Measurements from ENCODE around the gene OPTC.
"Not testable (repeated sequence)": the region's sequence is repeated elsewhere in the genome, so short reads cannot be mapped to it uniquely, and the experiment has no call there.

Gene OPTC

DNA sequence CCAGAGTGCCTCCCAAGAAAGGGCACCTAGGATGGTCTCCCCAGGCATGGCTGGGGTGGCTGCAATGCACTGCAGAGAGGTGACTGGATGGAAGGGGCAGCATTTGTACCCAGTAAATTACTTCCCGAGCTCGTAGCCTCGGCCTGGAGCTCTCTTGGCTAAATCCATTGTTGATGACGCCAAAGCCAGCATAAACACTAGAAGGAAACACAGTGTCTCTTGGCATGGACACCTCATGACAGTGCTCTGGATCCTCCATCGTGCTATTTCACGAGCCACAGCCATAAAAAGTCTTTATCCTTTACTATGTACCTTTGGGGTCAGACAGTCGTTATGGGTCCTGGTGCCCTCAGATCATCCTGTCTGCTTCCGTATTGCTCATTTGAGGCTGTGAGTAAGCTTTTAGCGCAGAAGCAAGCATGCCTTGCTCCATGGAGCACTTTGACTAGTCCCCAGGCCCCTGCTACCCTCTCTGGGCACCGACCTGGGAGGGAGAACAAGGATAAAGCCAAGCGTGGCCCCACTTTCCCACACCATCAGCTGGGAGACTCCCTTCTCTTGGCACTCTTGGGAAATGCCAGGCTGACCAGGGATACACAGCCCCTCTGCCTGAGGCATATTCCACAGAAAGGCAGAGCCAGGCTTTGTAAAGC is 28.7 kb upstream of the OPTC start:
- TF ChIP-seq, protein P1, sequence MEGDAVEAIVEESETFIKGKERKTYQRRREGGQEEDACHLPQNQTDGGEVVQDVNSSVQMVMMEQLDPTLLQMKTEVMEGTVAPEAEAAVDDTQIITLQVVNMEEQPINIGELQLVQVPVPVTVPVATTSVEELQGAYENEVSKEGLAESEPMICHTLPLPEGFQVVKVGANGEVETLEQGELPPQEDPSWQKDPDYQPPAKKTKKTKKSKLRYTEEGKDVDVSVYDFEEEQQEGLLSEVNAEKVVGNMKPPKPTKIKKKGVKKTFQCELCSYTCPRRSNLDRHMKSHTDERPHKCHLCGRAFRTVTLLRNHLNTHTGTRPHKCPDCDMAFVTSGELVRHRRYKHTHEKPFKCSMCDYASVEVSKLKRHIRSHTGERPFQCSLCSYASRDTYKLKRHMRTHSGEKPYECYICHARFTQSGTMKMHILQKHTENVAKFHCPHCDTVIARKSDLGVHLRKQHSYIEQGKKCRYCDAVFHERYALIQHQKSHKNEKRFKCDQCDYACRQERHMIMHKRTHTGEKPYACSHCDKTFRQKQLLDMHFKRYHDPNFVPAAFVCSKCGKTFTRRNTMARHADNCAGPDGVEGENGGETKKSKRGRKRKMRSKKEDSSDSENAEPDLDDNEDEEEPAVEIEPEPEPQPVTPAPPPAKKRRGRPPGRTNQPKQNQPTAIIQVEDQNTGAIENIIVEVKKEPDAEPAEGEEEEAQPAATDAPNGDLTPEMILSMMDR (conservative IDR thresholded peaks at IDR 0.05): no peak
- H3K27ac ChIP-seq: no peak overlapping the region

DNA sequence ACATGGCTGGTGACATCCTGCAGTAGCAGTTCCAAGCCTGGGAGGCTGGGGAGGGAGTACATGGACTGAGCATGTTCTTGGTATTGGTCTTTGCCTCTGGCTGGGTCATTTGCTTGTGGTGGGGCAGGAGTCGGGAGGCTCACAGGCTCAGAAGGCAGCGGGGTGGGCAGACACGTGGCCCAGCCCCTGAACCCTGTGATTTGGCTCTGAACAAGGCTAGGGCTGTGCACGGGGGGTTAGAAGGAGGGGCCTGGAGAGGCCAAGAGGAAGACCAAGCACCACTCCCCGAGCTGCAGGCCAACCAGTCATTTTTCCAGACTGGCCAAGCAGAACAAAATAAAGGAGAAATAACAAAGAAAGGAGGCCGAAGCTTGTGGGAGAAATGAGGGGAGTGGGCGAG is 28.0 kb upstream of the OPTC start:
- TF ChIP-seq, protein P1 (conservative IDR thresholded peaks at IDR 0.05): no peak
- H3K27ac ChIP-seq: no peak overlapping the region

DNA sequence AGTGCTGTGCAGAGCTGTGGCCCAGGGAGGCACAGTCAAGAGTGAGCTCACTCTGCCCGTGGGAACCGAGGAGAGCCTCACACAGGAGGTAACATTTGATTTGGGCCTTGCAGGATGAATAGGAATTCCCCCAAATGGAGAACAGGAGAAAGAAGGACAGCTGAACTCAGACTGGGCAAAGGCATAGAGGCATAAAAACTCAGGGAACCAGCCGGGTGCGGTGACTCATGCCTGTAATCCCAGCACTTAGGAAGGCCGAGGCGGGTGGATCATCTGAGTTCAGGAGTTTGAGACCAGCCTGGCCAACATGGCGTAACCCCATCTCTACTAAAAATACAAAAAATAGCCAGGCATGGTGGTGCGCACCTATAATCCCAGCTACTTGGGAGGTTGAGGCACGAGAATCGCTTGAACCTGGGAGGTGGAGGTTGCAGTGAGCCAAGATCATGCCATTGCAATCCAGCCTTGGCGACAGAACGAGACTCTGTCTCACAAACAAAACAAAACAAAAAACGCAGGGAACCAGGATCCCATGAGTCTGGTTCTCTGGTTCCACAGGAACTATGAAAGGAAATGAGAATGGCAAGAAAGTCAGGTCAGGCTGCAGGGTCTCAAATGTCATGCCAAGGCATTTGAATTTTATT is 26.9 kb upstream of the OPTC start:
- H3K27ac ChIP-seq: not testable (repeated sequence)

DNA sequence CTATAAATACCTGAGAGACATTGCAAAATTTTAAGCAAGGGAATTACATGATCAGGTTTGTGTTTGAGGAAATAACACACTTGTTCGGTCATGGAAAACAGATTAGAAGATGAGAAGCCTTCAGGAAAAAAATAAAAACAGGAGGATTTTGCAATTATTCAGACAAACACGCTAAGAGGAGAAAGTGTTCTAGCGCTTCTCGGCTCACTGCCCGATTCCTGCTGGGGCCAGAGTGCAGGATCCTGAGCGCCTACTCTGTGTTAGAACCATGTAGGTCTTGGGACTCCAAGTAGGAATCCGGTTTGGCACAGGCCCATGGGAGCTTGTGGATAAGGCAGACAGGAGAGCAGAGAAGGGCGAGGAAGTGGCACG is 26.4 kb upstream of the OPTC start:
- TF ChIP-seq, protein P1 (conservative IDR thresholded peaks at IDR 0.05): no peak
- no peak overlapping the region for H3K27ac ChIP-seq

DNA sequence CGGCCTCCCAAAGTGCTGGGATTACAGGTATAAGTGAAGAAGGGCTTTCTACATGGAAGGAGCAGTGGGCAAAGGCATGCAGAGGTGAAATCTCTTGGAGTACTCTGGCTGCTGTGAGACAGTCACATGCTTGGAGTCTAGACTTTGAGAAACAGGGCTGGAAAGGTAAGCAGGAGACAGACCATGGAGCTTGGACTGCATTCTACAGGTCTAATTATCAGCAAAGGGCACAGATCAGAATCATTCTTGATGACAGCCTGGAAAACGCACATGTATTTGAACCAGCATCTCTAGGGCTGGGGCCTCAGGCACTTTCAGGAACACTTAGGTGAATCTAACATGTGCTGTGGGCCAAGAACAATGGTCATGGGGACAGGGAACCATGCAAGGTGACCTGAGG is 25.6 kb upstream of the OPTC start:
- TF ChIP-seq, protein P1 (conservative IDR thresholded peaks at IDR 0.05): no peak
- H3K27ac ChIP-seq: no peak overlapping the region

DNA sequence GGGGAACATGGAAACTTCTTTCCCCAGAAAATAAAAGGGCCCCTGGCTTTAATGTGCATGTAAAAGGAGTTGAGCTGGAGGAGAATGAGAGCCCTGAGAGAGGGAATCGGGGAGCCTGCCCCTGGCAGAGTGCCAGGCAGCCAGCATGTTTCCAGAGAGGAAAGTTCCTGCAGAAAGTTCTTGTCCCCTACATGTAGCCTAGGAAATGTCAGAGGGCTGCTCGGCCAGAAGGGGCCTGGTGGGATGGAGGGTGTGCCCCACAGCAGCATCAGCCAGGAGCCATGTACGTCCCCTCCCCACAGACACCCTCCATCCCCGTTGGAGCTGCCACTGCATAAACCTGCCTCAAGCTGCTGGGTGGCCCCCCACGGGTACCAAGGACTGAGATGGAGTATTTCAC is 23.7 kb upstream of the OPTC start:
- TF ChIP-seq, protein P1 (conservative IDR thresholded peaks at IDR 0.05): no peak
- no peak overlapping the region for H3K27ac ChIP-seq

DNA sequence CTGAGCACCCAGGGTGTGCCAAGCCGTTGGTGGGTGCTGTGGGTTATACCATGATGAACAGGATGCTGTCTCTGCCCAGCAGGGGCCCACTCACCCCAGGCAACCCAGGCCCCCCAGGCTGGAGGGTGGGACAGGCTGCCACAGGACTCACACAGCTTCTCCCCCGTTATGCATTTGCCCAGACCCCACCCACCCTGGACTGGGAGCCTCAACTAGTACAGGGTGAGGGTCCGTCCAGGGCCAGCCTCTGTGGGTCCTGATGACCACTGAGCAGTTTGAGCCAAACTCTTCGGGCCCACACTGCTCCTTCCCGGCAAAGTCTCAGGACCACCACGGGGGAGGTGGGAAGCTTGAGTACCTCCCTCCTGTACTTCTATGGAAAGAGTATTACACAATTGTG is 22.1 kb upstream of the OPTC start:
- H3K27ac ChIP-seq: no peak overlapping the region
- TF ChIP-seq, protein P1 (conservative IDR thresholded peaks at IDR 0.05): no peak

DNA sequence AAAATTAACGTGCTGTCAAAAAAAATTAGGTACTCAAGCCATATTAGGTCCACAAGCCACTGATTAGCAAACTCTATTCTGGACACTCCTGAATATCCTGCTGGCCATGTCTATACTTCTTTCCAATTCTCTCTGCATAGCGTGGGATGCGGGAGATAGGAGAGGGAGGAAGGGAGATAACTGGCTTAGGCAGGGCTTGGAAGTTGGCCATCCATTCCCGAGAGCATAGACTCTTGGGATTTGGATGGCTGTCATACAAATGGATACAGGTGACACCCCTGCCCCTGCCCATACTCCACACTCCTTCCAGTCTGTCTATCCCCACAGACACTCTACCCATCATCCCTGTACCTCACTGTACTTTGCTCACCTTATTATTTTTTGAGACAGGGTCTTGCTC is 20.7 kb upstream of the OPTC start:
- H3K27ac ChIP-seq: no peak overlapping the region
- TF ChIP-seq, protein P1 (conservative IDR thresholded peaks at IDR 0.05): no peak
